Measurements from ENCODE around the gene ONECUT3. TPM values are rescaled to one million over a fixed set of nuclear protein-coding genes. Genes with fewer than 3 reads are reported as not detected.

Gene ONECUT3
- total RNA-seq, 1 experiment from 2014 or later = not detected

DNA sequence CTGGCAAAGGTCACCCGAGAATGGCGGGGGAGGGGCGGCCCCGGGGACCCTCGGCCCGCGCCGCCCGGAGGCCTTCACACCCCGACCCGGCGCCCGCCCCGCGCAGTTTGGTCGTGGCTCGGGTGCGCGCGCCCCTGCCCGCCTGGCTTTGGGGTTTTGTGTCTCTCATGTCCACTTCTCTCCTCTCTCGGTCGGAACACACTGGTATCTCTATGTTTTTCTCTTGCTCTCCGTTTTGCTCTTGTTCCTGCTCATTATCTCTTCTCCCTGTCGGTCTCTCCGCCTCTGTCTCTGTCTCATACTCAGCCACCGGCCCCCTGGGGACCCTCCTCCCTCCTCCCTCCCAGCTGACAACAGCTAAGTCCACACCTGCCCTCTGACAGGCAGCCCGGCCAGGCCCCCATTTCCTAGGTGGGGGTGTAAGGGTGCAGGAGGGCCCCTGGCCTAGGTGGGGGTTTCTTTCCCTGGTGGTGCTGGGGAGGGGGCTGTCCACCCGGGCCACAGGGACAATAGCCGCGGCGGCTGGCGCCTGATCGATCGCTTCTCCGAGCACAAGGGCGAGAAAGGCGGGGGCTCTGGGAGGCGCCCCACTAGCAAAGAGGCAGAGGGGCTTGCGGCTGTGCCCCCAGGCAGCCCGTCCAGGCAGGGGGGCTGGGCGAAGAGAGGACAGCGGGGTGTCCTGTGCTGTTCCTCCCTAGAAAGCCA lies 2.3 kb downstream of the ONECUT3 start:
- POLR2A ChIA-PET (ENCODE audit: low non-redundant PET) = interaction anchor here (0.6 kb wide), 1 partner anchor 25 kb away, joined by 5 read pairs; no protein-coding TSS in a partner anchor
- H3K36me3 ChIP-seq (ENCODE audit: insufficient read depth, low read length, poor library complexity, severe bottlenecking) = no peaks in the 10 kb centered on the region
- H3K9me3 ChIP-seq (ENCODE audit: low read depth, low read length, poor library complexity, severe bottlenecking) = no peaks in the 10 kb centered on the region
- H3K4me1 ChIP-seq (ENCODE audit: insufficient read depth, low read length, poor library complexity, severe bottlenecking) = no peaks in the 10 kb centered on the region
- H3K27me3 ChIP-seq (replicated peaks; ENCODE audit: insufficient read depth, low read depth, low read length, poor library complexity) = peaks cover 91% of the 10 kb centered on the region
- no TSS peak for BruUV-seq (replicated peaks)
- H3K27ac ChIP-seq (ENCODE audit: low read depth, low read length, poor library complexity, severe bottlenecking) = no peak overlapping the region
- TF ChIP-seq, protein P1, sequence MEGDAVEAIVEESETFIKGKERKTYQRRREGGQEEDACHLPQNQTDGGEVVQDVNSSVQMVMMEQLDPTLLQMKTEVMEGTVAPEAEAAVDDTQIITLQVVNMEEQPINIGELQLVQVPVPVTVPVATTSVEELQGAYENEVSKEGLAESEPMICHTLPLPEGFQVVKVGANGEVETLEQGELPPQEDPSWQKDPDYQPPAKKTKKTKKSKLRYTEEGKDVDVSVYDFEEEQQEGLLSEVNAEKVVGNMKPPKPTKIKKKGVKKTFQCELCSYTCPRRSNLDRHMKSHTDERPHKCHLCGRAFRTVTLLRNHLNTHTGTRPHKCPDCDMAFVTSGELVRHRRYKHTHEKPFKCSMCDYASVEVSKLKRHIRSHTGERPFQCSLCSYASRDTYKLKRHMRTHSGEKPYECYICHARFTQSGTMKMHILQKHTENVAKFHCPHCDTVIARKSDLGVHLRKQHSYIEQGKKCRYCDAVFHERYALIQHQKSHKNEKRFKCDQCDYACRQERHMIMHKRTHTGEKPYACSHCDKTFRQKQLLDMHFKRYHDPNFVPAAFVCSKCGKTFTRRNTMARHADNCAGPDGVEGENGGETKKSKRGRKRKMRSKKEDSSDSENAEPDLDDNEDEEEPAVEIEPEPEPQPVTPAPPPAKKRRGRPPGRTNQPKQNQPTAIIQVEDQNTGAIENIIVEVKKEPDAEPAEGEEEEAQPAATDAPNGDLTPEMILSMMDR (conservative IDR thresholded peaks at IDR 0.05; ENCODE audit: low read depth, low read length) = no peak
- peak; percentile 57 for TF ChIP-seq EZH2 (IDR thresholded peaks at IDR 0.05; ENCODE audit: borderline replicate concordance, low read depth, low read length, poor library complexity, severe bottlenecking)
- DNase-seq (ENCODE audit: low spot score) = no peak
- no peak overlapping the region for H3K4me3 ChIP-seq (ENCODE audit: low read depth, low read length, poor library complexity, severe bottlenecking)
- intact Hi-C loops (cut with micrococcal nuclease; ENCODE audit: unreplicated experiment) = no loop called here
- CTCF ChIA-PET = interaction anchor here (0.6 to 1.0 kb wide), 2 partner anchors 13 to 30 kb away, joined by 3 read pairs; no protein-coding TSS in a partner anchor

DNA sequence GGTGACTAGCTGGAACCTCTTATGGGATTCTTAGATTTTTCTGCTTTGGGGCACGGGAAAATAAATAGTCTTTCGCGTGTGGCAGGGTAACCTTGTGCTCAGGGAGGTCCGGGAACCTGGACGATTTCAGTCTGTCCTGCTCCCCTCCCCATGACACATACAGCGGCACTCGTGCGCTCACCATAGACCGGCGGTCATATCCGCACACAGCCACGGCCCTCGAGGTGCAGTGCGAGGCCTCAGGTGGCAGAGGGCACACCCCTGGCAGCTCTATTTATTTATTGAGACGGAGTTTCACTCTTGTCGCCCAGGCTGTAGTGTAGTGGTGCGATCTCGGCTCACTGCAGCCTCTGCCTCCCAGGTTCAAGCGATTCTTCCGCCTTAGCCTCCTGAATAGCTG lies 3.0 kb downstream of the ONECUT3 start:
- DNase-seq (ENCODE audit: low spot score) = no peak
- intact Hi-C loops (cut with micrococcal nuclease; ENCODE audit: unreplicated experiment) = no loop called here
- CTCF ChIA-PET = interaction anchor here (0.6 to 1.0 kb wide), 2 partner anchors 12 to 30 kb away, joined by 3 read pairs; no protein-coding TSS in a partner anchor
- TF ChIP-seq, protein P1 (conservative IDR thresholded peaks at IDR 0.05; ENCODE audit: low read depth, low read length) = no peak
- TF ChIP-seq EZH2 (IDR thresholded peaks at IDR 0.05; ENCODE audit: borderline replicate concordance, low read depth, low read length, poor library complexity, severe bottlenecking) = no peak
- Histone ChIP-seq H3K4me3 (ENCODE audit: low read depth, low read length, poor library complexity, severe bottlenecking) (no peak overlapping the region), H3K9me3 (ENCODE audit: low read depth, low read length, poor library complexity, severe bottlenecking) (no peaks in the 10 kb centered on the region), H3K27ac (ENCODE audit: low read depth, low read length, poor library complexity, severe bottlenecking) (no peak overlapping the region), H3K4me1 (ENCODE audit: insufficient read depth, low read length, poor library complexity, severe bottlenecking) (no peaks in the 10 kb centered on the region), H3K36me3 (ENCODE audit: insufficient read depth, low read length, poor library complexity, severe bottlenecking) (no peaks in the 10 kb centered on the region), H3K27me3 (replicated peaks; ENCODE audit: insufficient read depth, low read depth, low read length, poor library complexity) (peaks cover 91% of the 10 kb centered on the region)
- BruUV-seq (replicated peaks) = no TSS peak
- POLR2A ChIA-PET (ENCODE audit: low non-redundant PET) = no interaction called here

DNA sequence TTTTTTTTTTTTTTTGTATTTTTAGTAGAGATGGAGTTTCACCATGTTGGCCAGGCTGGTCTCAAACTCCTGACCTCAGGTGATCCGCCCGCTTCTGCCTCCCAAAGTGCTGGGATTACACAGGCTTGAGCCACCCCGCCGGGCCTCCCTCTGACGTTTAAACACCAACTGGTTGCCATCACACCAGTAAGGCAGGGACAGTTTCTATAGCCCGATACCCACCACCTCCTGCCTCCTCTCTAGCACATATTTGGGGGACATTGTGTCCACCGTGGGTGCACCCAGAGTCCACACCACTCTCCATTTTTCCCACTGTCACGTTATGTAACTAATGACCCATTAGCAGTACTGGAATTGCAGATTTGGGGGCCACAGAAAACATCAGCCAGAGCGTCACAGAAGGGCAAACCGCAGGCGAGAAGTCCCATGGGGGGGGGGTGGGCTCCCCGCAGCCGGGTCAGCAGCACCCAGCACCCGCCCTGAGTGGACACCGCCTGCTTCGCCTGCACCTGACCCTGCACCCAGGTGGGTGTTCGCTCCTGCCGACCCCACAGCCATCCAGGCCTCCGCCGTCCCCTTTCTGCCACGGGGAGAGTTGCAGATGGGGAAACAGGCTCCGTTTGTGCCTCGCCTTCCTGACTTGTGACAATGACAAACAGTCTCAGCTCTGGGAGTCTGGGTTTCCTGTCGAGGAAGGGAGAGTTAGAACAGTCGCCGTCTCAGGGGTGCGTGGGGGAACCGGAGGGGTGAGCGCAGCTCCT lies 3.6 kb downstream of the ONECUT3 start:
- intact Hi-C loops (cut with micrococcal nuclease; ENCODE audit: unreplicated experiment) = no loop called here
- DNase-seq (ENCODE audit: low spot score) = no peak
- peaks cover 91% of the 10 kb centered on the region for H3K27me3 ChIP-seq (replicated peaks; ENCODE audit: insufficient read depth, low read depth, low read length, poor library complexity)
- POLR2A ChIA-PET (ENCODE audit: low non-redundant PET) = no interaction called here
- H3K4me1 ChIP-seq (ENCODE audit: insufficient read depth, low read length, poor library complexity, severe bottlenecking) = no peaks in the 10 kb centered on the region
- CTCF ChIA-PET = interaction anchor here (1.0 kb wide), 1 partner anchor 11 kb away, joined by 3 read pairs; no protein-coding TSS in a partner anchor
- no peak overlapping the region for H3K27ac ChIP-seq (ENCODE audit: low read depth, low read length, poor library complexity, severe bottlenecking)
- BruUV-seq (replicated peaks) = no TSS peak
- no peak overlapping the region for H3K4me3 ChIP-seq (ENCODE audit: low read depth, low read length, poor library complexity, severe bottlenecking)
- TF ChIP-seq, protein P1 (conservative IDR thresholded peaks at IDR 0.05; ENCODE audit: low read depth, low read length) = no peak
- peak; percentile 31 for TF ChIP-seq EZH2 (IDR thresholded peaks at IDR 0.05; ENCODE audit: borderline replicate concordance, low read depth, low read length, poor library complexity, severe bottlenecking)
- no peaks in the 10 kb centered on the region for H3K36me3 ChIP-seq (ENCODE audit: insufficient read depth, low read length, poor library complexity, severe bottlenecking)
- H3K9me3 ChIP-seq (ENCODE audit: low read depth, low read length, poor library complexity, severe bottlenecking) = no peaks in the 10 kb centered on the region
